Body of pancreas (tissue), 4 donors: Measurements from ENCODE around the gene TNFRSF25.

Source experiments
- CTCF ChIP-seq, 7 experiments: fragments of 450-650 bp in 4 of 7; fragments of 200-600 bp in 3 of 7; sonication (generic) in 3 of 7; IDR thresholded peaks; one replicate each; pipeline ENCODE4 v1.5.1; 2016 to 2019; ENCODE audit warnings: antibody characterized with exemption in 7 of 7
- POLR2A ChIP-seq, 3 donors: fragments of 450-650 bp; IDR thresholded peaks; one replicate each; pipeline ENCODE4 v1.6.1; 2016; ENCODE audit warnings: antibody characterized with exemption in 3 of 3, mild to moderate bottlenecking in 2 of 3

GRCh38 chr1:6446665-6447015, 19.3 kb downstream of the TNFRSF25 start:
- TF ChIP-seq CTCF (IDR thresholded peaks at IDR 0.05) (no peak), POLR2A (IDR thresholded peaks at IDR 0.05) (no peak)
